GM23248 (cell line): ENCODE measurements around the gene CRYGD.

Experiments
- EZH2 ChIP-seq: fragments of 200-600 bp; sonication (generic); IDR thresholded peaks from 2 replicates; pipeline ENCODE4 v1.6.1; 2018; ENCODE audit warnings: antibody characterized with exemption, mild to moderate bottlenecking; ENCODE audit not compliant: insufficient read depth, poor library complexity, severe bottlenecking
- EZH2phosphoT487 ChIP-seq: fragments of 200-600 bp; sonication (generic); IDR thresholded peaks from 2 replicates; pipeline ENCODE4 v1.6.1; 2018; ENCODE audit warnings: antibody characterized with exemption, moderate library complexity, mild to moderate bottlenecking, low read depth; ENCODE audit not compliant: insufficient read depth

- TF ChIP-seq EZH2 (no peak), EZH2phosphoT487 (no peak)
Measured at GRCh38 chr2:208135794-208136715, 11.7 kb upstream of the CRYGD start.
